ENCODE data around the gene SIMC1.

The SIMC1 gene

GRCh38 chr5:176387384-176387925 is 149.2 kb downstream of the SIMC1 start:
- no peak for DNase-seq (ENCODE audit: low read depth in 2 of 2, low spot score in 1 of 2)

DNA sequence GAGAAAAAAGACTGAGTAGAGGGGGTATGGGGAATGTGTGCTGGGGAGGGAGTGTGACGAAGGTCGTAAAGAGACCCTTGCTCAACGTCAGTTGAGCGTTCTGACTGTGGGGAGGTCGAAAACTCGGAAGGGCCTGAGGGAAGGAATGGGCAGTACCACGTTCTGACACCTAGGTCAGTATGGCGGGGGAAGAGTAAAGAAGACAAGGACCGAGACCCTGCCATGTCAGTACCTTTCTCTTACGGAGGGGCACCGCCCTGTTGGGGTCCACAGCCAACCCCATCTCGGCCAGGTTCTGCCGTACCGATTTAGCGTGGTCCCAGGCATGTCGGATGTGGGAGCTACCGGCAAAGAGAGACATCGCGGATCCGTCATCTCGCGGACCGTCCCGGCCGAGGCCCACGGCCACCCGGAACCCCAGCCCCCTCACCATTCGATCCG is 149.8 kb downstream of the SIMC1 start:
- no peak for DNase-seq (ENCODE audit: low read depth in 2 of 2, low spot score in 1 of 2)

GRCh38 chr5:176388444-176389134 is 150.4 kb downstream of the SIMC1 start, which contains the start of the genes HIGD2A and NOP16:
Gene HIGD2A (plus strand): TSS chr5:176388751. CDS start chr5:176388820, 69 bp downstream.
Gene NOP16 (minus strand): TSS chr5:176388598. CDS start chr5:176388539, 59 bp downstream.
- DNase-seq (ENCODE audit: low read depth in 2 of 2, low spot score in 1 of 2) = peak; percentile 98 to 99

GRCh38 chr5:176389135-176390123 is 151.2 kb downstream of the SIMC1 start:
- DNase-seq (ENCODE audit: low read depth in 2 of 2, low spot score in 1 of 2) = no peak

DNA sequence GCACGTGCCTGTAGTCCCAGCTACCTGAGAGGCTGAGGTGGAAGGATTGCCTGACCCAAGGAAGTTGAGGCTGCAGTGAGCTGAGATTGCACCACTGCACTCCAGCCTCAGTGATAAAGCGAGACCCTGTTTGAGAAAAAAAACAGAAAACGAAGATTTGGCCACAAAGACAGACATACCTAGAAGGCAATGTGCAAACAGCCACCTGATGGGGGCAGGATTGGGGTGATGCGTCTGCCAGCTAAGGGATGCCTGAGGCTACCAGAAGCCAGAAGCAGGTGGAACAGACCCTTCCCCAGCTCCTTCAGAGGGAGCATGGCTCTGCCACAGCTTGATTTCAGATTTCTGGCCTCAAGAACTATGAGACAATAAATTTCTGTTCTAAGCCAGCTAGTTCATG is 153.3 kb downstream of the SIMC1 start:
- no peak for DNase-seq (ENCODE audit: low read depth in 2 of 2, low spot score in 1 of 2)

- DNase-seq (ENCODE audit: low read depth in 2 of 2, low spot score in 1 of 2) = no peak
Measured at GRCh38 chr5:176391999-176392398, 153.8 kb downstream of the SIMC1 start.

- DNase-seq (ENCODE audit: low read depth in 2 of 2, low spot score in 1 of 2) = no peak
Measured at GRCh38 chr5:176392526-176392925, 154.3 kb downstream of the SIMC1 start.

GRCh38 chr5:176394096-176394495 is 155.9 kb downstream of the SIMC1 start:
- DNase-seq (ENCODE audit: low read depth in 2 of 2, low spot score in 1 of 2) = no peak

- DNase-seq (ENCODE audit: low read depth in 2 of 2, low spot score in 1 of 2) = no peak
Measured at GRCh38 chr5:176394881-176395675, 156.9 kb downstream of the SIMC1 start.
